ENCODE measurements around the gene MYO1G. TPM values are rescaled to one million over a fixed set of nuclear protein-coding genes. Genes with fewer than 3 reads are reported as not detected.

Gene MYO1G
- total RNA-seq, 4 donors from 2014 or later, result 1.1 to 3.0 (median 2.2) TPM

GRCh38 chr7:44964831-44965440, 13.9 kb downstream of the MYO1G start:
- 89 to 96% methylated on average over 5 to 13 of the region's 13 CpGs for WGBS, 2 donors
- intact Hi-C loops (cut with DNase I; ENCODE audit: low total_unique reads), result no loop called here
- no peak for TF ChIP-seq CTCF (IDR thresholded peaks at IDR 0.05)
- TF ChIP-seq POLR2A (IDR thresholded peaks at IDR 0.05), result no peak
- DNase-seq (ENCODE audit: low spot score in 2 of 2), result peak in 1 of 2 donors; percentile 40
- H3K4me3 ChIP-seq (ENCODE audit: low read depth, poor library complexity, severe bottlenecking), result no peak overlapping the region

- 77 to 82% methylated on average over 7 of the region's 7 CpGs for WGBS, 2 donors
- no peak overlapping the region for H3K4me3 ChIP-seq (ENCODE audit: low read depth, poor library complexity, severe bottlenecking)
- intact Hi-C loops (cut with DNase I; ENCODE audit: low total_unique reads), result no loop called here
- no peak for TF ChIP-seq CTCF (IDR thresholded peaks at IDR 0.05)
- TF ChIP-seq POLR2A (IDR thresholded peaks at IDR 0.05), result no peak
- peak in 1 of 2 donors; percentile 68 for DNase-seq (ENCODE audit: low spot score in 2 of 2)
These were observed 14.4 kb downstream of the MYO1G start for GRCh38 chr7:44964384-44964830.

- TF ChIP-seq POLR2A (IDR thresholded peaks at IDR 0.05) (no peak), CTCF (IDR thresholded peaks at IDR 0.05) (no peak)
- peak in 1 of 2 donors; percentile 73 for DNase-seq (ENCODE audit: low spot score in 2 of 2)
- WGBS, 2 donors, result 92% methylated on average over 23 of the region's 24 CpGs
- intact Hi-C loops (cut with DNase I; ENCODE audit: low total_unique reads), result no loop called here
- H3K4me3 ChIP-seq (ENCODE audit: low read depth, poor library complexity, severe bottlenecking), result no peak overlapping the region
These were observed 15.2 kb downstream of the MYO1G start for GRCh38 chr7:44963364-44964290.

GRCh38 chr7:44962483-44963251, 16.1 kb downstream of the MYO1G start:
- 14 to 28% methylated on average over 20 to 24 of the region's 76 CpGs for WGBS, 2 donors
- TF ChIP-seq CTCF (IDR thresholded peaks at IDR 0.05) (no peak), POLR2A (IDR thresholded peaks at IDR 0.05) (no peak)
- DNase-seq (ENCODE audit: low spot score in 2 of 2), result peak in 1 of 2 donors; percentile 85
- H3K4me3 ChIP-seq (ENCODE audit: low read depth, poor library complexity, severe bottlenecking), result no peak overlapping the region
- intact Hi-C loops (cut with DNase I; ENCODE audit: low total_unique reads), result no loop called here

GRCh38 chr7:44961844-44962482, 16.9 kb downstream of the MYO1G start:
- 67 to 70% methylated on average over 13 to 15 of the region's 16 CpGs for WGBS, 2 donors
- intact Hi-C loops (cut with DNase I; ENCODE audit: low total_unique reads), result no loop called here
- peak in 1 of 2 donors; percentile 86 for DNase-seq (ENCODE audit: low spot score in 2 of 2)
- no peak overlapping the region for H3K4me3 ChIP-seq (ENCODE audit: low read depth, poor library complexity, severe bottlenecking)
- TF ChIP-seq POLR2A (IDR thresholded peaks at IDR 0.05) (no peak), CTCF (IDR thresholded peaks at IDR 0.05) (no peak)
